Stomach (tissue), 4 donors: ENCODE results near the gene ICAM3.
"Not testable (repeated sequence)": the region's sequence is repeated elsewhere in the genome, so short reads cannot be mapped to it uniquely, and the experiment has no call there.

ENCODE experiments used
- CTCF ChIP-seq, 7 experiments: fragments of 450-650 bp in 4 of 7; fragments of 200-600 bp in 3 of 7; sonication (generic) in 3 of 7; IDR thresholded peaks; one replicate each; pipeline ENCODE4 v1.5.1; 2016 to 2019; ENCODE audit warnings: antibody characterized with exemption in 7 of 7, control low read depth in 2 of 7, mild to moderate bottlenecking in 1 of 7
- EP300 ChIP-seq: sonication (generic); formaldehyde crosslinking; IDR thresholded peaks from one replicate; pipeline ENCODE4 v1.6.1; 2017; ENCODE audit warnings: antibody characterized with exemption
- POLR2A ChIP-seq, 4 donors: fragments of 450-650 bp; IDR thresholded peaks; one replicate each; pipeline ENCODE4 v1.6.1; 2016; ENCODE audit warnings: antibody characterized with exemption in 4 of 4, control low read depth in 2 of 4, mild to moderate bottlenecking in 1 of 4, moderate library complexity in 1 of 4

DNA sequence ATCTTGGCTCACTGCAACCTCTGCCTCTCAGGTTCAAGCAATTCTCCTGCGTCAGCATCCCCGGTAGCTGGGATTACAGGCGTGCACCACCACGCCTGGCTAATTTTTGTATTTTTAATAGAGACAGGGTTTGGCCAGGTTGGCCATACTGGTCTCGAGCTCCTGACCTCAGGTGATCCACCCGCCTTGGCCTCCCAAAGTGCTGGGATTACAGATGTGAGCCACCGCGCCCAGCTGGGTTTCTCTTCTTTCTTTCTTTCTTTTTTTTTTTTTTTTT lies 43.7 kb upstream of the ICAM3 start:
- TF ChIP-seq EP300; CTCF (IDR thresholded peaks at IDR 0.05); POLR2A (IDR thresholded peaks at IDR 0.05): not testable (repeated sequence)
